ENCODE results near the gene KLHL21. TPM values are rescaled to one million over a fixed set of nuclear protein-coding genes. Genes with fewer than 3 reads are reported as not detected.

KLHL21 gene
- total and polyA plus RNA-seq, 8 donors: 10.8 to 31.3 (median 16.8) TPM

DNA sequence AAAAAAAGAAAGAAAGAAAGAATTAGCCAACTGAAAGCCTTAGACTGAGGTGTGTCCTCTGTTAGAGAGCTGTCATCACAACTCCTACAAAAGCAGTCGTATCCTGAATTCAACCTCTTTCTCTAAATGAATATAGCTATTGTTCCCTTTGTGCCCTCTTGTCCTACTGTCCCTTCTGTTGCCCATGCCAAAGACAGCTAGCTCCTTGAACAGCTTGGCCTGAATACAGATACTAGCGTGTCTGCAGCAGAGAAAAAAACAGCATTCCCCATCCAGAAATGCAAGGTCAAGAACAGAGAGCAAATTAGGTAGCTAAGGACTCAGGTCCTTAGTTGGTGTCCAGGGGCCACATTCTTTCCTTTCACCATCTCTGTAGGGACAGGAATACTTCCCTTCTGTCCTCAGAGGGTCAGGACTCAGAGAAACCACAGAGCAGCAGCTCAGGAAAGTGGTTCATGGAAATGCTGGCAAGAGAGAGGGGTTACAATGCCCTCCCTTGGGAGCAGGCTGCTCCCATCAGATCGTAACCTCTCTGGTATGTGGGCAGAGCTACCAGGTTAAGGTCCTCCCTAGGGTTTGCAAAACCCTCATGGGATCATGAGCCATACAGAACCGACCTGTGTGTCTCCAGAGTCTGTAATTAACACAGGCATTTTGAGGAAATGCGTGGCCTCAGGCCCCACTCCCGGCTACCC is 24.7 kb downstream of the KLHL21 start:
- Histone ChIP-seq H3K4me3 (no peak overlapping the region), H3K9me3 (no peaks in the 10 kb centered on the region), H3K36me3 (no peaks in the 10 kb centered on the region), H3K27ac (no peak overlapping the region), H3K4me1 (peaks cover 19 to 21% (median 21%) of the 10 kb centered on the region in 3 donors), H3K27me3 (no peaks in the 10 kb centered on the region)
- ATAC-seq (no peak), DNase-seq (no peak), FAIRE-seq (no peak)
- 74 to 88% methylated on average over 6 of the region's 6 CpGs for WGBS, 2 donors
- intact Hi-C loops (cut with DNase I): no loop called here
- no peak for TF ChIP-seq CTCF (IDR thresholded peaks at IDR 0.05)

- no peaks in the 10 kb centered on the region for H3K36me3 ChIP-seq
- intact Hi-C loops (cut with DNase I): no loop called here
- 69 to 81% methylated on average over 14 of the region's 14 CpGs for WGBS, 2 donors
- FAIRE-seq (no peak), ATAC-seq (no peak), DNase-seq (no peak)
- no peaks in the 10 kb centered on the region for H3K9me3 ChIP-seq
- no peaks in the 10 kb centered on the region for H3K27me3 ChIP-seq
- no peak overlapping the region for H3K4me3 ChIP-seq
- TF ChIP-seq CTCF (IDR thresholded peaks at IDR 0.05): no peak
- no peak overlapping the region for H3K27ac ChIP-seq
- H3K4me1 ChIP-seq: peaks cover 0 to 5% (median 0%) of the 10 kb centered on the region in 3 donors
Measured at GRCh38 chr1:6574818-6575217, 27.9 kb downstream of the KLHL21 start.

GRCh38 chr1:6574025-6574620 is 28.5 kb downstream of the KLHL21 start:
- FAIRE-seq: no peak
- no peaks in the 10 kb centered on the region for H3K9me3 ChIP-seq
- no peak overlapping the region for H3K4me3 ChIP-seq
- no peaks in the 10 kb centered on the region for H3K36me3 ChIP-seq
- no peak for DNase-seq
- no peak for ATAC-seq
- peaks cover 0 to under 1% (median 0%) of the 10 kb centered on the region in 3 donors for H3K4me1 ChIP-seq
- intact Hi-C loops (cut with DNase I): no loop called here
- no peak for TF ChIP-seq CTCF (IDR thresholded peaks at IDR 0.05)
- WGBS, 2 donors: 72 to 79% methylated on average over 8 of the region's 8 CpGs
- H3K27me3 ChIP-seq: no peaks in the 10 kb centered on the region
- no peak overlapping the region for H3K27ac ChIP-seq

DNA sequence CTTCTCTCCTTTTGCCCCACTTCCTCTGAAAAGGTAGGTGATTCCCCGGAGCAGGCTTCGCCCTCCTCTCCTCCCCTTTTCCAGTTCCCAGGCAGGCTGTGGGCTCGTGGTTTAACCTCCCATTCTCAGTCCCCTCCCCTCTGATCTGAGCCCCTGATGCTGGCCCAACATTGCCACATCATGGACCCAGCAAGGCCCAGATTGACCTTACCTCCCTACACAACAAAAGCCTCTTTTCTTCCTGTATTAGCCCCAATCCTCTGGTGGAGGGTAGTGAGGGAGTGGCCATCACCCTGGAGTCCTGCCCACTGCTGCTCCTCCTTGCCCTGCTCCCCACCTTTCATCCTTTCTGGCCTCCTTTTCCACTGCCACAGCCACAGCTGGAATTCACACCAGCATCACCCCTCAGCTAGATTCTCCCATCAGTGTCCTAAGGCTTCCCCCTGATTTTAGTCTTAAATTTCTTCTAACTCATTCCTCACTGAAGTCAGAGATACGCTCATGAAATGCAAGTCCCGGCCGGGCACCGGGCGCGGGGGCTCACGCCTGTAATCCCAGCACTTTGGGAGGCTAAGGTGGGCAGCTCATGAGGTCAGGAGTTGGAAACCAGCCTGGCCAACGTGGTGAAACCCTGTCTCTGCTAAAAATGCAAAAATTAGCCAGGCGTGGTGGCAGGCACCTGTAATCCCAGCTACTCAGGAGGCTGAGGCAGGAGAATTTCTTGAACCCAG is 29.9 kb downstream of the KLHL21 start:
- no peak for FAIRE-seq
- Histone ChIP-seq H3K4me1 (no peaks in the 10 kb centered on the region), H3K9me3 (no peaks in the 10 kb centered on the region), H3K4me3 (no peak overlapping the region), H3K36me3 (no peaks in the 10 kb centered on the region), H3K27me3 (no peaks in the 10 kb centered on the region), H3K27ac (no peak overlapping the region)
- intact Hi-C loops (cut with DNase I): no loop called here
- no peak for DNase-seq
- TF ChIP-seq CTCF (IDR thresholded peaks at IDR 0.05): no peak
- 63 to 77% methylated on average over 12 of the region's 12 CpGs for WGBS, 2 donors
- ATAC-seq: no peak
